HepG2 (cell line): ENCODE data around the gene MOB4. TPM values are rescaled to one million over a fixed set of nuclear protein-coding genes. Genes with fewer than 3 reads are reported as not detected.

Source experiments
- ATAC-seq: fragments of 200-7000 bp; cut with Tn5 transposase; 3 replicates; pipeline ENCODE4 v1.9.1; 2020; ENCODE audit warnings: mild to moderate bottlenecking, moderate library complexity
- BruUV-seq: library from RNA; stranded (reverse); fragments of 400-500 nt; replicated peaks from 2 replicates; lab custom pipeline; 2021; lab: Mats Ljungman, UMichigan
- CTCF ChIA-PET: fragments of 300-600 bp; formaldehyde crosslinking; extraction: SDS; loops from one replicate; lab custom pipeline; 2021; ENCODE audit warnings: low total read pairs, inconsistent platforms, low intra/inter-chr PET ratio; lab: Yijun Ruan, JAX
- POLR2A ChIA-PET: fragments of 350-600 bp; sonication (Branson Sonifier 250); formaldehyde crosslinking; loops from one replicate; lab custom pipeline; 2020; ENCODE audit warnings: antibody characterized with exemption, inconsistent platforms; lab: Yijun Ruan, JAX
- DNase-seq: peaks from one replicate; pipeline ENCODE4 v3.0.0-alpha.2; 2015; ENCODE audit warnings: low spot score
- FAIRE-seq: peaks from 3 replicates; lab custom pipeline; 2011; peaks lifted over from hg19 to GRCh38; lab: Jason Lieb, UNC
- H2AFZ ChIP-seq: one replicate; pipeline ENCODE4 v1.6.1; 2011; ENCODE audit warnings: low read length, inconsistent platforms
- H3K27ac ChIP-seq: fragments of 300-600 bp; 3 replicates; pipeline ENCODE4 v1.8.0; 2011; ENCODE audit warnings: mixed run types, mild to moderate bottlenecking, mixed read lengths, low read length, inconsistent platforms; ENCODE audit not compliant: insufficient read depth; ENCODE audit errors: extremely low read length
- H3K27me3 ChIP-seq, 2 experiments: fragments of 200-600 bp in 1 of 2; 2 replicates in 1 of 2; 3 replicates in 1 of 2; pipeline versions ENCODE4 v1.6.0 to v1.8.0; 2011; ENCODE audit warnings: low read length in 2 of 2, mild to moderate bottlenecking in 2 of 2, moderate library complexity in 2 of 2, inconsistent platforms in 1 of 2; ENCODE audit not compliant: insufficient read depth in 2 of 2, control insufficient read depth in 1 of 2
- H3K36me3 ChIP-seq, 2 experiments: fragments of 200-600 bp in 1 of 2; replicated peaks in 1 of 2; 2 replicates in 1 of 2; 3 replicates in 1 of 2; pipeline versions ENCODE4 v1.5.1 to v1.8.0; 2011; ENCODE audit warnings: low read length in 2 of 2, inconsistent platforms in 1 of 2; ENCODE audit not compliant: insufficient read depth in 2 of 2, control insufficient read depth in 1 of 2
- H3K4me1 ChIP-seq: 2 replicates; pipeline ENCODE4 v1.5.1; 2012; ENCODE audit warnings: low read length, inconsistent platforms; ENCODE audit not compliant: insufficient read depth
- H3K4me2 ChIP-seq: 2 replicates; pipeline ENCODE4 v1.6.0; 2011; ENCODE audit warnings: low read depth, low read length, inconsistent platforms
- H3K4me3 ChIP-seq, 3 experiments: fragments of 200-600 bp in 1 of 3; sonication (generic), shearing (Covaris generic) in 1 of 3; replicated peaks in 1 of 3; 2 replicates each; pipeline ENCODE4 v1.5.1; 2011 to 2016; ENCODE audit warnings: low read length in 3 of 3, inconsistent platforms in 2 of 3, low read depth in 2 of 3, mild to moderate bottlenecking in 2 of 3, control low read depth in 1 of 3, mixed read lengths in 1 of 3; ENCODE audit not compliant: insufficient read depth in 1 of 3
- H3K79me2 ChIP-seq: one replicate; pipeline ENCODE4 v1.6.1; 2011; ENCODE audit warnings: low read length, inconsistent platforms; ENCODE audit not compliant: insufficient read depth
- H3K9ac ChIP-seq: 2 replicates; pipeline ENCODE4 v1.6.0; 2011; ENCODE audit warnings: mild to moderate bottlenecking, low read depth, low read length, inconsistent platforms; ENCODE audit not compliant: insufficient read depth
- H3K9me3 ChIP-seq: 2 replicates; pipeline ENCODE4 v1.5.1; 2012; ENCODE audit warnings: mild to moderate bottlenecking, low read length
- H4K20me1 ChIP-seq: 2 replicates; pipeline ENCODE4 v1.6.0; 2011; ENCODE audit warnings: inconsistent platforms, mild to moderate bottlenecking, low read length, moderate library complexity; ENCODE audit not compliant: insufficient read depth
- ELF3 ChIP-seq: IDR thresholded peaks from 2 replicates; pipeline ENCODE4 v1.6.1; 2016; ENCODE audit warnings: missing genetic modification reagents, missing compliant biosample characterization
- FOXM1 ChIP-seq: sonication (generic); formaldehyde crosslinking; IDR thresholded peaks from 2 replicates; pipeline ENCODE4 v1.5.0; 2020; ENCODE audit warnings: missing genetic modification reagents
- JARID2 ChIP-seq: sonication (generic); formaldehyde crosslinking; IDR thresholded peaks from 2 replicates; pipeline ENCODE4 v1.8.1; 2023; ENCODE audit warnings: missing genetic modification reagents, inconsistent platforms; ENCODE audit not compliant: insufficient replicate concordance
- KDM5B ChIP-seq: sonication (generic); formaldehyde crosslinking; IDR thresholded peaks from 2 replicates; pipeline ENCODE4 v1.4.0; 2020; ENCODE audit warnings: missing genetic modification reagents, mild to moderate bottlenecking, borderline replicate concordance
- PHF8 ChIP-seq: sonication (generic); formaldehyde crosslinking; IDR thresholded peaks from 2 replicates; pipeline ENCODE4 v1.5.0; 2020; ENCODE audit warnings: missing genetic modification reagents
- ZNF274 ChIP-seq: sonication (generic); formaldehyde crosslinking; IDR thresholded peaks from 2 replicates; pipeline ENCODE4 v1.5.1; 2020; ENCODE audit warnings: mild to moderate bottlenecking, missing genetic modification reagents
- WGBS: methylation state at CpG from one replicate; pipeline ENCODE4 v1.1.6; 2017; ENCODE audit warnings: low lambda C conversion rate; 5-methylcytosine and 5-hydroxymethylcytosine counted together
- in situ Hi-C: cut with HindIII; loops from 2 replicates; pipeline ENCODE4 v1.10.0; 2017; ENCODE audit warnings: low pct_unique_long_range_greater_than_20kb; ENCODE audit not compliant: extremely low pct_ligation_motif_present
- intact Hi-C: fragments of 100-400 bp; cut with micrococcal nuclease; formaldehyde crosslinking; loops from one replicate; pipeline ENCODE4 v1.10.0; 2022; ENCODE audit not compliant: unreplicated experiment
- polyA plus RNA-seq, 8 experiments: library from polyadenylated mRNA; depleted of rRNA in 3 of 8; stranded (reverse) in 7 of 8; unstranded in 1 of 8; fragments of >200 nt; fragmentation: Illumina TruSeq in 4 of 8; extraction: Trizol in 4 of 8; gene quantifications; 2 replicates each; pipeline versions ENCODE4 v1.2.1 to v1.2.3, GENCODE V29; 2011 to 2016; ENCODE audit warnings: low read depth in 4 of 8, missing spikeins in 1 of 8, mixed read lengths in 1 of 8; ENCODE audit not compliant: insufficient read depth in 1 of 8
- total RNA-seq, 5 experiments: library from RNA; depleted of rRNA; stranded (reverse); fragments of >200 nt; fragmentation: Illumina TruSeq; extraction: Trizol; gene quantifications; 2 replicates each; pipeline ENCODE4 v1.2.3, GENCODE V29; 2016; ENCODE audit warnings: low read depth in 1 of 5
- TF ChIP-seq, protein P1 (sequence below): sonication (generic); formaldehyde crosslinking; IDR thresholded peaks from 2 replicates; pipeline ENCODE4 v1.4.0; 2020; ENCODE audit warnings: missing genetic modification reagents
- TF ChIP-seq, protein P2 (sequence below): IDR thresholded peaks from 2 replicates; pipeline ENCODE4 v1.6.1; 2016; ENCODE audit warnings: low read depth
- TF ChIP-seq, protein P3 (sequence below): sonication (generic); formaldehyde crosslinking; IDR thresholded peaks from 2 replicates; pipeline ENCODE4 v1.4.0; 2020; ENCODE audit warnings: mild to moderate bottlenecking, missing genetic modification reagents

The MOB4 gene
- total and polyA plus RNA-seq, 2 of the 13 experiments (the other 11 are each of a cell fraction or from before 2014, with no cell fraction given), result 35.7 to 38.6 TPM

DNA sequence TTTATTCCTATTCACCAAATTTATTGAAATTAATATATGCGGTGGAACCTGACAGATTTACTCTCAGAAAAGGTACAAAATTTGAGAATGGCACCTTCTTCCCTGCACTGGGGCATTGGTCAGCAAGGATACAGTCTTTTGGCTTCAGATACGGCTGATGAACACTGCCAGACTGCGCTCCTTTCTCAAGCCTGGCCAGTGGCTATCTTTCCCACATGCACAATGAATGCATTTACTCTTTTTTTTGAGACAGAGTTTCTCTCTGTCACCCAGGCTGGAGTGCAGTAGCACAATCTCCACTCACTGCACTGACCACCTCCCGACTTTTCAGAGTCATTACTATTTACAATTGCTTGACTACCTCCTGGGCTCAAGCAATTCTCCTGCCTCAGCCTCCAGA lies 61.6 kb downstream of the MOB4 start:
- H3K36me3 ChIP-seq, result no peaks in the 10 kb centered on the region
- no peak overlapping the region for H3K27ac ChIP-seq
- H3K27me3 ChIP-seq, result peaks cover 0 to 28% of the 10 kb centered on the region in 2 experiments; a peak in 3 of 5 replicates
- no peak overlapping the region for H3K4me3 ChIP-seq
- TF ChIP-seq FOXM1, result no peak
- TF ChIP-seq ELF3 (CRISPR knock-in tag), result no peak
- TF ChIP-seq, protein P1, sequence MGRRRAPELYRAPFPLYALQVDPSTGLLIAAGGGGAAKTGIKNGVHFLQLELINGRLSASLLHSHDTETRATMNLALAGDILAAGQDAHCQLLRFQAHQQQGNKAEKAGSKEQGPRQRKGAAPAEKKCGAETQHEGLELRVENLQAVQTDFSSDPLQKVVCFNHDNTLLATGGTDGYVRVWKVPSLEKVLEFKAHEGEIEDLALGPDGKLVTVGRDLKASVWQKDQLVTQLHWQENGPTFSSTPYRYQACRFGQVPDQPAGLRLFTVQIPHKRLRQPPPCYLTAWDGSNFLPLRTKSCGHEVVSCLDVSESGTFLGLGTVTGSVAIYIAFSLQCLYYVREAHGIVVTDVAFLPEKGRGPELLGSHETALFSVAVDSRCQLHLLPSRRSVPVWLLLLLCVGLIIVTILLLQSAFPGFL (CRISPR knock-in tag), result no peak
- no peak for TF ChIP-seq ZNF274
- TF ChIP-seq JARID2 (CRISPR knock-in tag), result no peak
- TF ChIP-seq, protein P2, sequence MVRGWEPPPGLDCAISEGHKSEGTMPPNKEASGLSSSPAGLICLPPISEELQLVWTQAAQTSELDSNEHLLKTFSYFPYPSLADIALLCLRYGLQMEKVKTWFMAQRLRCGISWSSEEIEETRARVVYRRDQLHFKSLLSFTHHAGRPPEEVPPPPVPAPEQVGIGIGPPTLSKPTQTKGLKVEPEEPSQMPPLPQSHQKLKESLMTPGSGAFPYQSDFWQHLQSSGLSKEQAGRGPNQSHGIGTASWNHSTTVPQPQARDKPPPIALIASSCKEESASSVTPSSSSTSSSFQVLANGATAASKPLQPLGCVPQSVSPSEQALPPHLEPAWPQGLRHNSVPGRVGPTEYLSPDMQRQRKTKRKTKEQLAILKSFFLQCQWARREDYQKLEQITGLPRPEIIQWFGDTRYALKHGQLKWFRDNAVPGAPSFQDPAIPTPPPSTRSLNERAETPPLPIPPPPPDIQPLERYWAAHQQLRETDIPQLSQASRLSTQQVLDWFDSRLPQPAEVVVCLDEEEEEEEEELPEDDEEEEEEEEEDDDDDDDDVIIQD (CRISPR knock-in tag), result no peak
- TF ChIP-seq KDM5B, result no peak
- TF ChIP-seq, protein P3, sequence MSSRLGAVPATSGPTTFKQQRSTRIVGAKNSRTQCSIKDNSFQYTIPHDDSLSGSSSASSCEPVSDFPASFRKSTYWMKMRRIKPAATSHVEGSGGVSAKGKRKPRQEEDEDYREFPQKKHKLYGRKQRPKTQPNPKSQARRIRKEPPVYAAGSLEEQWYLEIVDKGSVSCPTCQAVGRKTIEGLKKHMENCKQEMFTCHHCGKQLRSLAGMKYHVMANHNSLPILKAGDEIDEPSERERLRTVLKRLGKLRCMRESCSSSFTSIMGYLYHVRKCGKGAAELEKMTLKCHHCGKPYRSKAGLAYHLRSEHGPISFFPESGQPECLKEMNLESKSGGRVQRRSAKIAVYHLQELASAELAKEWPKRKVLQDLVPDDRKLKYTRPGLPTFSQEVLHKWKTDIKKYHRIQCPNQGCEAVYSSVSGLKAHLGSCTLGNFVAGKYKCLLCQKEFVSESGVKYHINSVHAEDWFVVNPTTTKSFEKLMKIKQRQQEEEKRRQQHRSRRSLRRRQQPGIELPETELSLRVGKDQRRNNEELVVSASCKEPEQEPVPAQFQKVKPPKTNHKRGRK (CRISPR knock-in tag), result no peak
- TF ChIP-seq PHF8 (CRISPR knock-in tag), result no peak
- H4K20me1 ChIP-seq, result no peaks in the 10 kb centered on the region
- FAIRE-seq (no peak), ATAC-seq (peak; percentile 31; the same call in 1 of the 3 replicates), DNase-seq (no peak)
- in situ Hi-C loops (no loop called here), intact Hi-C loops (no loop called here)
- no peaks in the 10 kb centered on the region for H3K79me2 ChIP-seq
- H3K4me2 ChIP-seq, result no peak overlapping the region
- BruUV-seq, result no TSS peak
- ChIA-PET CTCF (no interaction called here), POLR2A (interaction anchor here (1.4 kb wide), 1 partner anchor 75 kb away, joined by 3 read pairs; no protein-coding TSS in a partner anchor)
- H3K9ac ChIP-seq, result no peak overlapping the region
- no peak overlapping the region for H2AFZ ChIP-seq
- 51% methylated on average over 4 of the region's 4 CpGs for WGBS
- H3K9me3 ChIP-seq, result peaks cover 26% of the 10 kb centered on the region
- peaks cover 15% of the 10 kb centered on the region for H3K4me1 ChIP-seq
